Measurements from ENCODE around the gene FBXO9.

GRCh38 chr6:53100561-53100960 is 35.4 kb downstream of the FBXO9 start:
- TF ChIP-seq POLR2AphosphoS5 (IDR thresholded peaks at IDR 0.05; ENCODE audit: low read depth, low read length) (no peak), TAF1 (IDR thresholded peaks at IDR 0.05; ENCODE audit: borderline replicate concordance, insufficient read depth, low read length) (no peak), REST (IDR thresholded peaks at IDR 0.05; ENCODE audit: insufficient read depth in 1 of 2, low read depth in 2 of 2, low read length in 2 of 2) (no peak)

All from PFSK-1 (cell line).